Stimulated activated naive CD8-positive, alpha-beta T cell treated with anti-CD3 and anti-CD28 coated beads, Interleukin-15, amount 100 ng/mL, for 72 hours (primary cell): Measurements from ENCODE around the gene RETSAT.

ENCODE experiments used
- ATAC-seq: fragments of 150-1000 bp; cut with Tn5 transposase; 2 replicates; pipeline ENCODE4 v1.10.0; 2021; ENCODE audit warnings: mild to moderate bottlenecking, moderate library complexity
- DNase-seq, 2 donors: peaks; one replicate each; pipeline ENCODE4 v3.0.0; 2021 to 2022
- H3K27ac Mint-ChIP-seq, 2 donors: one replicate each; pipeline ENCODE4 v1.8.0; 2022; ENCODE audit warnings: mild to moderate bottlenecking in 2 of 2, mixed read lengths in 2 of 2, moderate library complexity in 2 of 2
- H3K27me3 Mint-ChIP-seq: one replicate; pipeline ENCODE4 v1.8.0; 2022; ENCODE audit warnings: mixed read lengths
- H3K4me1 Mint-ChIP-seq: one replicate; pipeline ENCODE4 v1.8.0; 2022; ENCODE audit warnings: mild to moderate bottlenecking, mixed read lengths
- H3K4me3 Mint-ChIP-seq, 2 donors: one replicate each; pipeline ENCODE4 v1.8.0; 2022; ENCODE audit warnings: mild to moderate bottlenecking in 2 of 2, mixed read lengths in 2 of 2, moderate library complexity in 1 of 2
- H3K9me3 Mint-ChIP-seq, 2 donors: one replicate each; pipeline ENCODE4 v1.8.0; 2022; ENCODE audit warnings: mixed read lengths in 2 of 2

RETSAT gene

GRCh38 chr2:85354286-85355072, at the start of gene RETSAT, which contains the start of gene ELMOD3:
Gene RETSAT (minus strand): TSS chr2:85354528. CDS start chr2:85354507, 21 bp downstream.
Gene ELMOD3 (plus strand): TSS chr2:85354769. CDS start chr2:85357199, 2,430 bp downstream.
- Mint-ChIP-seq H3K27me3 (no peaks in the 10 kb centered on the region), H3K9me3 (no peaks in the 10 kb centered on the region), H3K4me3 (peak within 1 kb of the TSS; percentile 96 to 99), H3K4me1 (peaks cover 45% of the 10 kb centered on the region), H3K27ac (peak within 1 kb of the TSS; percentile 99)
- ATAC-seq (peak; percentile 99), DNase-seq (peak; percentile 96 to 98)

- Mint-ChIP-seq H3K9me3 (peaks cover 0 to 10% of the 10 kb centered on the region in 2 donors), H3K4me3 (no peak overlapping the region), H3K4me1 (peaks cover 27% of the 10 kb centered on the region), H3K27me3 (no peaks in the 10 kb centered on the region), H3K27ac (no peak overlapping the region)
- ATAC-seq (no peak), DNase-seq (no peak)
These were observed 47.5 kb upstream of the RETSAT start for GRCh38 chr2:85401844-85402243.

GRCh38 chr2:85401464-85401805, 47.1 kb upstream of the RETSAT start:
- Mint-ChIP-seq H3K27me3 (no peaks in the 10 kb centered on the region), H3K4me3 (no peak overlapping the region), H3K4me1 (peaks cover 29% of the 10 kb centered on the region), H3K27ac (no peak overlapping the region), H3K9me3 (peaks cover 0 to 10% of the 10 kb centered on the region in 2 donors)
- DNase-seq, result no peak
- ATAC-seq, result no peak

- Mint-ChIP-seq H3K27me3 (no peaks in the 10 kb centered on the region), H3K27ac (no peak overlapping the region), H3K4me3 (no peak overlapping the region), H3K4me1 (peaks cover 22% of the 10 kb centered on the region), H3K9me3 (peaks cover 0 to 10% of the 10 kb centered on the region in 2 donors)
- ATAC-seq (no peak), DNase-seq (no peak)
These were observed 46.5 kb upstream of the RETSAT start for GRCh38 chr2:85400541-85401463.

- H3K27me3 Mint-ChIP-seq, result no peaks in the 10 kb centered on the region
- H3K9me3 Mint-ChIP-seq, result peaks cover 0 to 10% of the 10 kb centered on the region in 2 donors
- H3K4me1 Mint-ChIP-seq, result peaks cover 15% of the 10 kb centered on the region
- no peak for ATAC-seq
- H3K4me3 Mint-ChIP-seq, result no peak overlapping the region
- H3K27ac Mint-ChIP-seq, result peak overlapping the region in 1 of 2 donors; percentile 27
- DNase-seq, result no peak
These were observed 45.7 kb upstream of the RETSAT start for GRCh38 chr2:85400023-85400422.

- H3K4me1 Mint-ChIP-seq, result peaks cover 11% of the 10 kb centered on the region
- no peaks in the 10 kb centered on the region for H3K27me3 Mint-ChIP-seq
- ATAC-seq, result peak; percentile 18
- no peak for DNase-seq
- peaks cover 0 to 10% of the 10 kb centered on the region in 2 donors for H3K9me3 Mint-ChIP-seq
- H3K4me3 Mint-ChIP-seq, result no peak overlapping the region
- peak overlapping the region in 1 of 2 donors; percentile 17 for H3K27ac Mint-ChIP-seq
These were observed 44.8 kb upstream of the RETSAT start for GRCh38 chr2:85399183-85399455.

GRCh38 chr2:85398426-85399182, 44.3 kb upstream of the RETSAT start:
- no peaks in the 10 kb centered on the region for H3K27me3 Mint-ChIP-seq
- H3K4me1 Mint-ChIP-seq, result peaks cover 11% of the 10 kb centered on the region
- peaks cover 0 to 6% of the 10 kb centered on the region in 2 donors for H3K9me3 Mint-ChIP-seq
- H3K4me3 Mint-ChIP-seq, result no peak overlapping the region
- H3K27ac Mint-ChIP-seq, result peak overlapping the region; percentile 17 to 31
- ATAC-seq (peak; percentile 46), DNase-seq (no peak)

- peaks cover 0 to under 1% of the 10 kb centered on the region in 2 donors for H3K9me3 Mint-ChIP-seq
- H3K4me3 Mint-ChIP-seq, result no peak overlapping the region
- H3K27ac Mint-ChIP-seq, result no peak overlapping the region
- peaks cover 11% of the 10 kb centered on the region for H3K4me1 Mint-ChIP-seq
- DNase-seq (no peak), ATAC-seq (no peak)
- H3K27me3 Mint-ChIP-seq, result no peaks in the 10 kb centered on the region
These were observed 43.6 kb upstream of the RETSAT start for GRCh38 chr2:85397925-85398331.

GRCh38 chr2:85396531-85397470, 42.5 kb upstream of the RETSAT start:
- peak overlapping the region in 1 of 2 donors; percentile 45 for H3K27ac Mint-ChIP-seq
- H3K9me3 Mint-ChIP-seq, result no peaks in the 10 kb centered on the region
- DNase-seq (no peak), ATAC-seq (no peak)
- H3K27me3 Mint-ChIP-seq, result no peaks in the 10 kb centered on the region
- H3K4me1 Mint-ChIP-seq, result peaks cover 21% of the 10 kb centered on the region
- H3K4me3 Mint-ChIP-seq, result no peak overlapping the region

- H3K9me3 Mint-ChIP-seq, result no peaks in the 10 kb centered on the region
- no peaks in the 10 kb centered on the region for H3K27me3 Mint-ChIP-seq
- H3K27ac Mint-ChIP-seq, result no peak overlapping the region
- DNase-seq, result no peak
- no peak overlapping the region for H3K4me3 Mint-ChIP-seq
- H3K4me1 Mint-ChIP-seq, result peaks cover 29% of the 10 kb centered on the region
- ATAC-seq, result no peak
These were observed 41.7 kb upstream of the RETSAT start for GRCh38 chr2:85395912-85396475.

GRCh38 chr2:85394976-85395375, 40.6 kb upstream of the RETSAT start:
- ATAC-seq (no peak), DNase-seq (no peak)
- H3K4me1 Mint-ChIP-seq, result peaks cover 29% of the 10 kb centered on the region
- no peaks in the 10 kb centered on the region for H3K27me3 Mint-ChIP-seq
- H3K9me3 Mint-ChIP-seq, result no peaks in the 10 kb centered on the region
- no peak overlapping the region for H3K4me3 Mint-ChIP-seq
- no peak overlapping the region for H3K27ac Mint-ChIP-seq

- ATAC-seq, result no peak
- Mint-ChIP-seq H3K9me3 (no peaks in the 10 kb centered on the region), H3K4me1 (peaks cover 29% of the 10 kb centered on the region), H3K4me3 (no peak overlapping the region), H3K27me3 (no peaks in the 10 kb centered on the region), H3K27ac (peak overlapping the region in 1 of 2 donors; percentile 69)
- DNase-seq, result no peak
These were observed 39.9 kb upstream of the RETSAT start for GRCh38 chr2:85394261-85394681.

- no peak for DNase-seq
- H3K4me3 Mint-ChIP-seq, result no peak overlapping the region
- peak overlapping the region in 1 of 2 donors; percentile 45 for H3K27ac Mint-ChIP-seq
- ATAC-seq, result no peak
- no peaks in the 10 kb centered on the region for H3K9me3 Mint-ChIP-seq
- H3K27me3 Mint-ChIP-seq, result no peaks in the 10 kb centered on the region
- peaks cover 29% of the 10 kb centered on the region for H3K4me1 Mint-ChIP-seq
These were observed 39.5 kb upstream of the RETSAT start for GRCh38 chr2:85393836-85394235.

- ATAC-seq, result peak; percentile 83
- Mint-ChIP-seq H3K27ac (no peak overlapping the region), H3K4me3 (no peak overlapping the region), H3K27me3 (no peaks in the 10 kb centered on the region), H3K9me3 (no peaks in the 10 kb centered on the region), H3K4me1 (peaks cover 18% of the 10 kb centered on the region)
- DNase-seq, result peak; percentile 66 to 72
These were observed 36.8 kb upstream of the RETSAT start for GRCh38 chr2:85390941-85391669.
